ENCODE results near the gene TCERG1L.
"Not testable (repeated sequence)": the region's sequence is repeated elsewhere in the genome, so short reads cannot be mapped to it uniquely, and the experiment has no call there.

Gene TCERG1L

GRCh38 chr10:131248376-131249165 lies 63.0 kb downstream of the TCERG1L start:
- no peak for DNase-seq (ENCODE audit: low spot score)

GRCh38 chr10:131247873-131248272 lies 63.6 kb downstream of the TCERG1L start:
- DNase-seq (ENCODE audit: low spot score) = no peak

DNA sequence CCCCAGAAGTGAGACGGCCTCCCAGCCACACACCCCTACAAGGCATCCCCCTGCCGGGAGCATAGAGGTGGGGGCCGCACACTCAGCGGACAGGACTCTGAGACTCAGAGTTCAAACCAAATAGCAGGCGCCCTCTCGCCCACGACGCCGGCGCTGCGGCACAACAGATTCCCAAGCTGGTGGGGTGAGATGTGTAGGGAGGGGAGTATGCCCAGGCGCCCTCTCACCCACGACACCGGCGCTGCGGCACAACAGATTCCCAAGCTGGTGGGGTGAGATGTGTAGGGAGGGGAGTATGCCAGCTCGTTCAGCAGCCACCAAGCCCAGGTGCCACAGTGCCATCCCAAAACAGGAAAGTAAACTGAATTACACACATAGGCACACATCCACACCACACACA lies 64.7 kb downstream of the TCERG1L start:
- DNase-seq (ENCODE audit: low spot score) = no peak

- DNase-seq (ENCODE audit: low spot score) = no peak
These were observed 65.4 kb downstream of the TCERG1L start for GRCh38 chr10:131246089-131246488.

DNA sequence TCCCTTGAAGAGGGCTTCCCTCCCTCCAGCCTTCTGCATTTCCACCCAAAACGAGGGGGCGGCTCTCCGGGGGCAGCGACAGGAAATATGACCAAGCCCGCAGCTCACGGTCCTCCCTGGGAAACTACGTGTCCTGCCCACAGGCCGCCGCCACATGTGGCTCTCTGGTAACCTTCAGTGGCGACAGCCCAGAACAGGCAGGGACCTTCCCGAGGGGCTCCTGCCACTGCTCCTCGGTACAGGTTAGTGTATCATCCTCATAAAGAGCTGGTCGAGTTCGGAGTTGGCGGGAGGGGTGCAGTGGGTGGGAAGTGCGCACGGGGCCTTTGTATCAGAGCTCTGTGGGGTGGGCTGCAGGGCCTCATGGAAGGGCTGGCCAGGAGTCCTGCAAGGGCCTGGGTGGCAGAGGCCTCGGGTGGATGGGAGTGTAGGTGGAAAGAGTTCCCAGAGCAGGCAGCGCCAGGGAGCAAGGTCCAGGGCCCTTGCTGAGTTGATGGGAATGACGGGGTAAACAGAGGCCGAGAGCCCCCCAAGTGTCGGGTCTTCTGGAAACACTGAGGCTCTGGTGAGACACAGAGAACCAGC lies 66.0 kb downstream of the TCERG1L start:
- DNase-seq (ENCODE audit: low spot score) = no peak

GRCh38 chr10:131244836-131245235 lies 66.7 kb downstream of the TCERG1L start:
- no peak for DNase-seq (ENCODE audit: low spot score)

GRCh38 chr10:131243076-131243475 lies 68.4 kb downstream of the TCERG1L start:
- no peak for DNase-seq (ENCODE audit: low spot score)

- no peak for DNase-seq (ENCODE audit: low spot score)
These were observed 69.5 kb downstream of the TCERG1L start for GRCh38 chr10:131242007-131242406.

DNA sequence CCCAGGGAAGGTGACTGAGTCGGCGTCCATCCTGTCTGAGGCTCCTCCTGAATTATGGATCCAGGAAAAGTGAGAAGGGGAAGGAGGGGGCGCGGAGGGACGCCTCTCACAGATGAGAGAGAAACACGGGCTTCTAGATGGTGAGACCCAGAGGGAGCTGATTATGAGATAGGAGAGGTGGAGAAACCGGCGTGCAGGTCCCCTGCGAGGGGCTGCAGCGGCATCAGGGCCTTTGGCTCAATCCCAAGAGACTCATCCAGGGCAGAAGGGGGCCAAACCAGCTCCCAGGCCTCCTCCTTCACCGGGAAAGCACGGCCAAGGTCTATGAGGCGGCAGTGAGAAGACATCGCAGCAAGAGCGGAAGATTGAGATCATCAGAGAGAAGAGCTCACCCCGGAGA lies 70.8 kb downstream of the TCERG1L start:
- DNase-seq (ENCODE audit: low spot score) = no peak

GRCh38 chr10:131239926-131240325 lies 71.6 kb downstream of the TCERG1L start:
- DNase-seq (ENCODE audit: low spot score) = no peak

GRCh38 chr10:131239450-131239849 lies 72.1 kb downstream of the TCERG1L start:
- no peak for DNase-seq (ENCODE audit: low spot score)

DNA sequence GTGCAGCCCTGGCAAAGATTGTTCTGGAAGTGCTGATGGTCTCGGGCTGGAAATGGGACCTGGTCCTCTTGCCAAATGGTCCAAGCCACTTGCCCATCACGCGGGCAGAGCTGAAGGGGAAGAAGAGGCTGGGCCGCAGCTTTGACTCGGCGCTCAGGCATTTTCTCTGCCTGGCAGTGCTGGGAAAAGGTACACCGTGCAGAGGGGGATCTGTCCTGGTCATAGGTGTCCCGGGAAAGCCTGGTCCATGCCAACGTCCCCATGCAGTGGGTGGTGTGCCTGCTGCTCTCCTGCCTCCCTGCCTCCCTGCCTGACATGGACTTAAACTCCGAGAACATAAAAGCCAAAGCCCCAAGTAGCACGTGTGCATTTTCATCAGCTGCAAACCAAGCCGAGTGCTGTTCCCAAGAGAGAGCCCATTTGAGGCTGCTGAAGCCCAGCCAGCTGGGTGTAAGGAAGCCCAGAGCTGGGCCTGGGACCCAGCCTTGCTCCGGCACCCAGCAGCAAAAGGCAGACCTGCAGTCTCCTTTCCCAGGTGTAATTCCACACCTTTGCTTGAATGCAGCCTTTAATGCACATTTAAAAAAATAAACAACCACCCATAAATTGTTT lies 72.7 kb downstream of the TCERG1L start:
- DNase-seq (ENCODE audit: low spot score) = no peak

DNA sequence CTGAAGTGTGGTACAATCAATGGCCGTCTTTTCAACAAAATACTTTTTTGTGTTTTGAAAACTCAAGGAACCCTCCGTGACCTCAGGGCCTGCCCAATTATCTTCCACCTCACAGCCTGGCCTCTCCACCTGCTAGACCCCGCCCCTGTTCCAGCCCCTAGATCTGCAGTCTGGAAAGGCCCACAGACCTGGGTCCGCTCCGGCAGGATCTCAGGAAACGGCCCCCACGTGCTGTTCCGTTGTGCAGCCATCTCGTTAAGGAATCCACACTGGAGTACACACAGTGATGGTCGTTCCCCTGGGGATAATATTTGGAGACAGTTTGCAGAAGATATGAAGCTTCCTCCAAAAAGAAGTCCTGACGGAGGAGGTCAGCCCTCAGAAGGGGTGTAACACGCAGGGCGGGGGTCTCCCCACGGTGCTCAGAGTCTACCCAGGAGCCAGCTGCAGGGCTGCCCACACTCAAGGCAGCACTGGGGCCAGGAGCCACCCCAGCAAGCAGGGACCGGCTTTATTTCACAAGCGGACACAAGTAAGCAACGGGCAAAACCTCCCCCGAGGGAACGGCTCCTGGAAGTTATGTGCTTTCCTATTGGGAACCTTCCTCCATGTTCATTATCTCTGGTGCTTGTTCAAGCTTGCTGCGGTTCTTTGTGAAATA lies 73.4 kb downstream of the TCERG1L start:
- no peak for DNase-seq (ENCODE audit: low spot score)

DNA sequence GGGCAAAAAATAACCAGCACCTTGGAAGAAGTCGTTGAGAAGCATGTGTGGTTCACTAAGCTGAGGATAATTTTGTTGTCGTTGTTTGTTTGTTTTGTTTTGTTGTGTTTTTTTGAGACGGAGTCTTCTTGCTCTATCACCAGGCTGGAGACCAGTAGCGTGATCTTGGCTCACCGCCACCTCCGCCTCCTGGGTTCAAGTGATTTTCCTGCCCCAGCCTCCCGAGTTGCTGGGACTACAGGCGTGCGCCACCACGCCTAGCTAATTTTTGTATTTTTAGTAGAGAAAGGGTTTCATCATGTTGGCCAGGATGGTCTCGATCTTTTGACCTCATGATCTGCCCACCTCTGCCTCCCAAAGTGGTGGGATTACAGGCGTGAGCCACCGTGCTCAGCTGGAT lies 76.9 kb downstream of the TCERG1L start:
- DNase-seq (ENCODE audit: low spot score) = not testable (repeated sequence)

- no peak for DNase-seq (ENCODE audit: low spot score)
These were observed 77.8 kb downstream of the TCERG1L start for GRCh38 chr10:131233611-131234258.

DNA sequence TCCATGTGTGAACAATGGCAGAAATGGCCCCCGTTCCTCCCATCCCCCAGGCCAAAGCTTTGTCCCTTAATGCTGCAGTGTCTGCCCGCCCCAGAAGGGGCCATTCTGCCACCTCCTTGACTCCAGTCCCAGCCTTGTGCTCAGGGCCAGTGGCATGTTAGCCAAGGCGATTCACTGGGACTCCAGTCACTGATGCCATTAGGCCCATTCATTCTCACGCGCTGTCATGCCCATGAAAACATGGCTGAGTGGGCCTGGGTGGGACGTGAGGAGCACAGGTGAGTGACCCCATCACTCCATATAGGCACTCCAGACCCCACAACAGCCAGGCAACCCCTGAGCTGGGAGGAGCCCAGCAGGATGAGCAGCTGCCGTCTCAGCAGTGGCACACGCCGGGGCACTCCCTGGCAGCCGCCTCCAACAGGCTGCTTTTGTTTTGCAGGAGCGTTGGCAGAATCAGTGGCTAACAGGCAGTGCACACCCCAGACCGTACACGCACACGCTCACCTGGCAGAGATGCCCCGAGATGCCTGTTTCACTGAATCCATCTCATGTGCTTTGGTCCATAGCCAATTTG lies 79.5 kb downstream of the TCERG1L start:
- no peak for DNase-seq (ENCODE audit: low spot score)

DNA sequence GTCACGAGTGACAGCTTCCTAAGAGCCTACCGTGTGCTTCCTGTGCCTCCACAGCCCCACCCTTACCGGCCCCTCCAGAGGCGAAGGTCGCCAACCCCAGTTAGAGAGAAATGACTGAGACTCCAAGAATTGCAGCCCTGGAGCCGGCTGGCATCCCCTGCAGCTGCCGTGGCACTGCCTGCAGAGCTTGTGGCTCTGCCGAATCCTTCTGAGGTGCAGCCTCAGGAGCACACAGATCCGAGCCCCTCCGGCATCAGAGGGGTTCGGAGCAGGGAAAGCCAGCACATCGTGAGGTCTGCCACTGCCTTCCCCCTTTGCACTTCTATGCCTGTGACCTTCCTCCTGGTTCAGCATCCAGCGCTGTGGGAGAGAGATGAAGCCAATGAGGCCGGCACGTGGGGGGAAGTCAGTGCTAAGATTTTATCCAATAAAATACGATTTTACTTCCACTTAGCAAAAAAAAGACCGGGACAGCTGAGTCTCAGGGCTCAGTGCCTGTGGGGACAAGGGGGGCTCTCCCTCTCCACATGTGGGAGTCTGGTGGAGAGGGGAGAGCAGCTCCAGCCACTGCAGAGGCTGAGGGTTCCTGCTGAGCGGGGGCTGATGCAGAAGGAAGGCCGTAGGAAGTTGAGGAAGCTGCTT lies 80.1 kb downstream of the TCERG1L start:
- no peak for DNase-seq (ENCODE audit: low spot score)

DNA sequence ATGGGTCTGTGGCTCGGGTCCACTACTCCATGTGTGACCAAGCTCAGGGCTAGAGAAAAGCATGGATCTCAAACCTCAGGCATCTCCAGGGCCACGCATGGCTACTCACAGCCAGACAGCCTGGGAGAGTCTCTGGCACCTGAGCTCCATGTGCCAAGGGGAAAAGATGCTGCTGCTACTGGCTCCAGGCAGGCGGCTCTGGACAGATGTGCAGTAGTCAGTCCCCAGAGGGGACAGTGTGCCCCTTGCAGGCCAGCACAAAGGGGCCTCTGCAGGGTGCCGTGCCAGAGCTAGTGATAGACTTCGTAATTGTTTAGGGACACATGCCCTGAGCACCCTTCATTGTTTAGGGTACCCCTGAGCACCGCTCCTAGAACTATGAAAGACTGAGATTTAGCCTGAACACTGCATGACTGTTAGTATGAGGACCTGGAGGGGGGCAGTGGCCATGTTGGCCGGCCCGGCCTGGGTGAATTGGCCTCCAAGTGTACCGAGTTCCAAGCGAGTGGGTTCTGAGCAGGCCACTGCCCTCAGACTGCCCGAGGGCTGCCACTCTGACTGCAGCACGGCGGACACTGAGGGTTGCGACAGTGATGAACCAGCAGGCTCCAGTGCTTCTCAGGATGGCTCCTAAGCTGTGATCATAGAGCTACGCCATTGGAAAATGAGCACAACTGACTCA lies 80.7 kb downstream of the TCERG1L start:
- DNase-seq (ENCODE audit: low spot score) = no peak

- DNase-seq (ENCODE audit: low spot score) = no peak
These were observed 81.4 kb downstream of the TCERG1L start for GRCh38 chr10:131230166-131230565.

DNA sequence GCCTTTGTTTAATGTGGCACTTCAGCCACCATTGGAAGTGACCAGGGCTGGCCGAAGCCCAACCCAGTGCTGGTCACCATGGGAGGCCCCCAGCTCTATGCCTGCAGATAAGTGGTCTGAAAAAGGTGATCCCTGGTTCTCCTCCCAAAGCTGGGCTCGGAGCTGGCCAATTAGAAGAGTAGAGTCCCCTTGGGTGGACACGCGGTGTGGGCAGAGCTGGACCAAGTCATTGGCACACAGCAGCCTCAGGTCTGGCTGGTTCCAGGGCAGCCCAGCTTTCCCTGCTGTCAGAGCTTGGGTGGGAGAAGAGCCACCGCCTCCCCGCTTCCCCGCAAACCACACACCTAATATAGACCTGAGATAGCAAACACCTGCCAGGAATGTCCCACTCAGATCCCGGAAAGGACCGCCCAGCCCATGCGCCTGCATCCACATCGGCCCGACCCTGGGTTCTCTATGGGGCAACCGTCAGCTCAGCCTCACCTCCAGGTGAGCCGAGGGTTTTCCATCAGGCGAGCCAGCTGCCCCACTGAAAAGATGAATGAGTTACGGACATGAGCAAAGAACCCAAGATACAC lies 84.3 kb downstream of the TCERG1L start:
- DNase-seq (ENCODE audit: low spot score) = no peak

Data from D341Med (cell line).